Neural cell (in vitro differentiated cells): ENCODE results near the gene ZNF618. TPM values are rescaled to one million over a fixed set of nuclear protein-coding genes. Genes with fewer than 3 reads are reported as not detected.

Experiments
- H2AFZ ChIP-seq: fragments of 200-600, 300-800 bp; sonication (generic), shearing (Covaris generic); 2 replicates; pipeline ENCODE4 v1.6.0; 2014; ENCODE audit warnings: low read depth, mild to moderate bottlenecking, antibody characterized with exemption, low read length, moderate library complexity
- H3F3A ChIP-seq: fragments of 200-600 bp; shearing (Covaris generic); 2 replicates; pipeline ENCODE4 v1.6.1; 2016; ENCODE audit warnings: mild to moderate bottlenecking, moderate library complexity, mixed read lengths, antibody characterized with exemption, low read length; ENCODE audit not compliant: insufficient read depth, poor library complexity, severe bottlenecking
- H3K27ac ChIP-seq: fragments of 200-600, 300-800 bp; sonication (generic), shearing (Covaris generic); 2 replicates; pipeline ENCODE4 v1.5.1; 2014; ENCODE audit warnings: mild to moderate bottlenecking, low read length, moderate library complexity
- H3K27me3 ChIP-seq: fragments of 300-800, 200-600 bp; sonication (generic), shearing (Covaris generic); 2 replicates; pipeline ENCODE4 v1.6.0; 2014; ENCODE audit warnings: mild to moderate bottlenecking, low read depth, low read length, moderate library complexity; ENCODE audit not compliant: insufficient read depth
- H3K36me3 ChIP-seq: fragments of 300-800, 200-600 bp; sonication (generic), shearing (Covaris generic); 2 replicates; pipeline ENCODE4 v1.5.1; 2014; ENCODE audit warnings: mild to moderate bottlenecking, antibody characterized with exemption, low read length, moderate library complexity; ENCODE audit not compliant: insufficient read depth
- H3K4me2 ChIP-seq: fragments of 300-800, 200-600 bp; sonication (generic), shearing (Covaris generic); 2 replicates; pipeline ENCODE4 v1.6.0; 2014; ENCODE audit warnings: mild to moderate bottlenecking, low read length
- H3K4me3 ChIP-seq: fragments of 300-800, 200-600 bp; sonication (generic), shearing (Covaris generic); 2 replicates; pipeline ENCODE4 v1.5.1; 2014; ENCODE audit warnings: mild to moderate bottlenecking, low read length, moderate library complexity
- H3K79me2 ChIP-seq: fragments of 200-600 bp; shearing (Covaris generic); replicated peaks from 2 replicates; pipeline ENCODE4 v1.6.0; 2014; ENCODE audit warnings: mild to moderate bottlenecking, low read length, moderate library complexity; ENCODE audit not compliant: insufficient read depth
- H3K9ac ChIP-seq: fragments of 300-800, 200-600 bp; sonication (generic), shearing (Covaris generic); 2 replicates; pipeline ENCODE4 v1.6.1; 2016; ENCODE audit warnings: mild to moderate bottlenecking, low read length, mixed read lengths
- H3K9me2 ChIP-seq: fragments of 200-600 bp; shearing (Covaris generic); 2 replicates; pipeline ENCODE4 v1.6.1; 2016; ENCODE audit warnings: mild to moderate bottlenecking, low read length, mixed read lengths; ENCODE audit not compliant: insufficient read depth
- H3K9me3 ChIP-seq: fragments of 200-600, 300-800 bp; sonication (generic), shearing (Covaris generic); 2 replicates; pipeline ENCODE4 v1.6.1; 2016; ENCODE audit warnings: mild to moderate bottlenecking, mixed run types, low read length, moderate library complexity, mixed read lengths
- H4K20me1 ChIP-seq: fragments of 200-600 bp; shearing (Covaris generic); 2 replicates; pipeline ENCODE4 v1.6.1; 2016; ENCODE audit warnings: mild to moderate bottlenecking, mixed run types; ENCODE audit not compliant: insufficient read depth
- EP300 ChIP-seq: fragments of 450-650 bp; conservative IDR thresholded peaks from 2 replicates; pipeline ENCODE4 v1.6.1; 2014; ENCODE audit warnings: antibody characterized with exemption, mild to moderate bottlenecking, moderate library complexity; ENCODE audit not compliant: poor library complexity, severe bottlenecking
- EZH2 ChIP-seq: fragments of 200-600, 300-800 bp; shearing (Covaris generic), sonication (generic); IDR thresholded peaks from 2 replicates; pipeline ENCODE4 v1.6.1; 2014; ENCODE audit warnings: antibody characterized with exemption, low read length, borderline replicate concordance, mild to moderate bottlenecking; ENCODE audit not compliant: insufficient read depth, poor library complexity, severe bottlenecking
- MXI1 ChIP-seq: fragments of 450-650 bp; conservative IDR thresholded peaks from 2 replicates; pipeline ENCODE4 v1.6.1; 2014; ENCODE audit warnings: antibody characterized with exemption, mild to moderate bottlenecking; ENCODE audit not compliant: poor library complexity, severe bottlenecking
- POLR2AphosphoS5 ChIP-seq: IDR thresholded peaks from 2 replicates; pipeline ENCODE4 v1.6.1; 2012
- RAD21 ChIP-seq: fragments of 450-650 bp; conservative IDR thresholded peaks from 2 replicates; pipeline ENCODE4 v1.6.1; 2014; ENCODE audit warnings: antibody characterized with exemption, mild to moderate bottlenecking, moderate library complexity
- REST ChIP-seq: IDR thresholded peaks from 2 replicates; pipeline ENCODE4 v1.6.1; 2012; ENCODE audit warnings: borderline replicate concordance
- SMC3 ChIP-seq: fragments of 450-650 bp; conservative IDR thresholded peaks from 2 replicates; pipeline ENCODE4 v1.6.1; 2014; ENCODE audit warnings: antibody characterized with exemption, mild to moderate bottlenecking, moderate library complexity; ENCODE audit not compliant: poor library complexity
- TAF1 ChIP-seq: IDR thresholded peaks from 2 replicates; pipeline ENCODE4 v1.6.1; 2012; ENCODE audit warnings: low read depth
- polyA plus RNA-seq: library from polyadenylated mRNA; depleted of rRNA; stranded (reverse); fragments of >200 nt; gene quantifications from 2 replicates; pipeline ENCODE4 v1.2.3, GENCODE V29; 2014
- TF ChIP-seq, protein P1 (sequence below): fragments of 450-650 bp; IDR thresholded peaks from 2 replicates; pipeline ENCODE4 v1.5.1; 2014; ENCODE audit warnings: antibody characterized with exemption, mild to moderate bottlenecking, moderate library complexity; ENCODE audit not compliant: poor library complexity, severe bottlenecking

ZNF618 gene
- polyA plus RNA-seq, 1 donor from 2014 or later, result 7.1 TPM

DNA sequence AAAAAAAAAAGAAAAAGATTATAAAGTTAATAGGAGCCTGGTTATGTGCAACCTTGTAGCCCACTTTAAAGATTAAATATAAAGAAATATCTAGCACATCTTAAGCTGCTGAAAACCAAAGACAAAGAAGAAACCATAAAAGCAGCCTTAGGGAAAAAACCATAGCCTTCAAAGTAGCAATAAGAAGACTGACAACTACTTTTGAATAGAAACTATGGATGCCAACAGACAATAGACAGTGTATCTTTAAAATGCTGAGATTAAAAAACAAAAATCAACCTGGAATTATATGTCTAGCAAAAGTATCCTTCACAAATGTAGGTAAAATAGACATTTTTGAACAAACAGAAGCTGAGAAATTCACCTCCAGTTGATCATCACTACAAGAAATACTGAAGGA, 226.4 kb downstream of the ZNF618 start:
- no peaks in the 10 kb centered on the region for H3K36me3 ChIP-seq
- H3K4me2 ChIP-seq, result no peak overlapping the region
- no peak overlapping the region for H2AFZ ChIP-seq
- H3K9ac ChIP-seq, result no peak overlapping the region
- H3K27me3 ChIP-seq, result peaks cover 18% of the 10 kb centered on the region
- H3K9me2 ChIP-seq, result no peaks in the 10 kb centered on the region
- TF ChIP-seq TAF1 (no peak), EP300 (no peak), EZH2 (no peak)
- no peak overlapping the region for H3K27ac ChIP-seq
- H3F3A ChIP-seq, result no peaks in the 10 kb centered on the region
- no peaks in the 10 kb centered on the region for H4K20me1 ChIP-seq
- no peaks in the 10 kb centered on the region for H3K79me2 ChIP-seq
- peaks cover 5% of the 10 kb centered on the region for H3K9me3 ChIP-seq
- no peak overlapping the region for H3K4me3 ChIP-seq

DNA sequence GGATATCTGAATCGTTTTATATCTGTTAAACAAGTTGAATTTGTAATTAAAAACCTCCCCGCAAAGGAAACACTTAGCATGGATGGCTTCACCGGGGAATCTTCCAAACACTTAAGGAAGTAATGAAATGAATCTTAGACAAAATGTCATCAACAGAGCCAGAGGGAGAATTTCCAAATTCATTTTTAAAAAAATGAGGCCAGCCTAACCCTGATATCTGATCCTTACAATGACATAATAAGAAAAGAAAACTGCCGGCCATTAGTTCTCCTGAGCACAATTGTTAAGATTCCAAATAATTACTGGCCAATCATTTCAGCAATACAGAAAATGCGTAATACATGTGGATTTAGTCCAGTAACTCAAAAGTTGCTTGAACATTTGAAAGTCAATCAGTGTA, 229.1 kb downstream of the ZNF618 start:
- no peaks in the 10 kb centered on the region for H3K79me2 ChIP-seq
- no peak overlapping the region for H3K4me3 ChIP-seq
- no peak overlapping the region for H2AFZ ChIP-seq

More for the DNA sequence above, 229.1 kb downstream of the ZNF618 start:
- Histone ChIP-seq H3K9me3 (peaks cover 5% of the 10 kb centered on the region), H3K4me2 (no peak overlapping the region), H3K27ac (no peak overlapping the region), H3F3A (no peaks in the 10 kb centered on the region), H3K27me3 (no peaks in the 10 kb centered on the region), H3K36me3 (no peaks in the 10 kb centered on the region), H3K9ac (no peak overlapping the region), H3K9me2 (no peaks in the 10 kb centered on the region), H4K20me1 (no peaks in the 10 kb centered on the region)
- TF ChIP-seq SMC3 (no peak), REST (no peak), TAF1 (no peak), EP300 (no peak), RAD21 (no peak), POLR2AphosphoS5 (no peak), MXI1 (no peak), EZH2 (no peak)
- TF ChIP-seq, protein P1, sequence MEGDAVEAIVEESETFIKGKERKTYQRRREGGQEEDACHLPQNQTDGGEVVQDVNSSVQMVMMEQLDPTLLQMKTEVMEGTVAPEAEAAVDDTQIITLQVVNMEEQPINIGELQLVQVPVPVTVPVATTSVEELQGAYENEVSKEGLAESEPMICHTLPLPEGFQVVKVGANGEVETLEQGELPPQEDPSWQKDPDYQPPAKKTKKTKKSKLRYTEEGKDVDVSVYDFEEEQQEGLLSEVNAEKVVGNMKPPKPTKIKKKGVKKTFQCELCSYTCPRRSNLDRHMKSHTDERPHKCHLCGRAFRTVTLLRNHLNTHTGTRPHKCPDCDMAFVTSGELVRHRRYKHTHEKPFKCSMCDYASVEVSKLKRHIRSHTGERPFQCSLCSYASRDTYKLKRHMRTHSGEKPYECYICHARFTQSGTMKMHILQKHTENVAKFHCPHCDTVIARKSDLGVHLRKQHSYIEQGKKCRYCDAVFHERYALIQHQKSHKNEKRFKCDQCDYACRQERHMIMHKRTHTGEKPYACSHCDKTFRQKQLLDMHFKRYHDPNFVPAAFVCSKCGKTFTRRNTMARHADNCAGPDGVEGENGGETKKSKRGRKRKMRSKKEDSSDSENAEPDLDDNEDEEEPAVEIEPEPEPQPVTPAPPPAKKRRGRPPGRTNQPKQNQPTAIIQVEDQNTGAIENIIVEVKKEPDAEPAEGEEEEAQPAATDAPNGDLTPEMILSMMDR, result no peak

Other genes starting within 250 kb of the ZNF618 start
- gene AMBP, start 202.0 kb downstream of the ZNF618 start, polyA plus RNA-seq, result not detected in 2 replicates
- gene KIF12, start 223.0 kb downstream of the ZNF618 start, polyA plus RNA-seq, result 0.14 TPM in 1 of 2 replicates, not detected in the other